Activated CD4-positive, CD25-positive, alpha-beta regulatory T cell treated with anti-CD3 and anti-CD28 coated beads, Interleukin-2, amount 50 U/mL, for 16 hours (primary cell): ENCODE data around the gene PTPN1.

Experiments
- DNase-seq: peaks from one replicate; pipeline ENCODE4 v3.0.0-alpha.2; 2020; ENCODE audit warnings: low read depth, low spot score

PTPN1 gene

DNA sequence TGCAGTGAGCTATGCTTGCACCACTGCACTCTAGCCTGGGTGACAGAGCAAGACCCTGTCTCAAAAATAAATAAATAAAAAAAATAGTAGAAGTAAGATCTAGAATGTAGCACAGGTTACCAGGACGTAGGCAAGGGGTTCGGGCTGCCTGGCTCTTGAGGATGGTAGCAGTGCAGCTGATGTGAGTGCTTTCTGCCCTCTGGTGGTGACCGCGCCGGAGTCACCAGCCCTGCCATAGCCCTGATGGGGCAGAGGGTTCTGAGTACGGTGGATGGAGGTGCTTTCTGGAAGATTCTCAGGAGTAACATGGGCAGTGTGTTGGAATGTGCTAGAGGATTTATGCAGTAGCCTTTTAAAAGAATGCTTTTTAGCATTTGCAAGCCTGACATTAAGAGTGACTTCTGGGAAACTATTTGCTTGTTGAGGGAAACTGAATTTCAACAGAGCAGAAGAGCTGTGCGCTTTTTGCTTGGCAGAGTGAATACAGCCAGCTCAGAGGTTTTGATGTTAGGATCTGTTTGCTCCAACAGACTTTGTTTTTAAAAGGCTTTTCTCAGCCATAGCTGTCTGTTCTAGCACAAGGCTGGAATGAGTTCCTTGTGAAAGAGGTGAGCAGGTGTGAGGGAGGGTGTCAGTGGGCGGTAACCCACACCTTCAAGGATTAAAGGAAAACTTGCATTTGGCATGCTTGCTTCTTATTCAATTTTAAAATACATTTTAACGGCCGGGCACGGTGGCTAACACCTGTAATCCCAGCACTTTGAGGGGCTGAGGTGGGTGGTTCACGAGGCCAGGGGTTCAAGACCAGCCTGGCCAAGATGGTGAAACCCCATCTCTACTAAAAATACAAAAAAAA lies 65.9 kb downstream of the PTPN1 start:
- DNase-seq = peak; percentile 26

DNA sequence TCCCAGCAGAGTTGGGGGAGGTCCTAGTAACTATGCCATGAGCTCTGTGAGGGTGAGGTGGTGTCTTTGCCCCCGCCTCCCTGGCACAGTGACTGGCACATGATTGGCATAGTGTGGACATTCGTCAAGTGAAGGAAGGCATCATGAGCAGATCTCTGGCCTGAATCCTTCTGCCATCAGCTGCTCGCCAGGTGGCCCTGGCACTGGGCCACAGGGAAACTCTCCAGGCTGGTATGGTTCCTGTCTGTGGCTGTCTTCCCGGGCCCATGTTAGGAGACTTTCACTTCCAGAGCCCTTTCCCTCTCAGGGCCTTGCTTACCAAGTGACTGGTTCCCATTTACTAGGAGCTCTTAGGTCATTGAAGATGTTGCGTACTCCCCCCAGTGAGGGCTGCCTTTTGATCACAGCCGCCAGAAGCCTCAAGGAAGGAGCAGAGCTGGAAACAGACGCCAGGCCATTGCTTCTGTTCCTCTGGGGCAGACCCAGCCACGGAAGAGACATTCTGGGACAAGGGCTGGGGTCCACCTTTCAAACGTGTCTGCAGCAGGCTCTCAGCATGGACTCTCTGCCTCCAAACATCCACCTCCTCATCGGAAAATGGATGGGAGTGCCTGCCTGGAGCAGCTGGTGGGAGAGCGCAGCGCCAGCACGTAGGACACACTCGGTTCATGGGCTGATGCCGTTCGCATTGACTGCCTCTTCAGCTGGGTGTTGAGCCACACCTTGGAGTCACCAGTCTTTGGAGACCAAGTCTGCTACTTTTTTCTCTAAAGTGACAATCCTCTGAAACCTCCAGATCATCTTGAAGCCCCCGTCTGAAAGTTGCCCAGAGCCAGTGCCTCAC lies 67.2 kb downstream of the PTPN1 start:
- no peak for DNase-seq

DNA sequence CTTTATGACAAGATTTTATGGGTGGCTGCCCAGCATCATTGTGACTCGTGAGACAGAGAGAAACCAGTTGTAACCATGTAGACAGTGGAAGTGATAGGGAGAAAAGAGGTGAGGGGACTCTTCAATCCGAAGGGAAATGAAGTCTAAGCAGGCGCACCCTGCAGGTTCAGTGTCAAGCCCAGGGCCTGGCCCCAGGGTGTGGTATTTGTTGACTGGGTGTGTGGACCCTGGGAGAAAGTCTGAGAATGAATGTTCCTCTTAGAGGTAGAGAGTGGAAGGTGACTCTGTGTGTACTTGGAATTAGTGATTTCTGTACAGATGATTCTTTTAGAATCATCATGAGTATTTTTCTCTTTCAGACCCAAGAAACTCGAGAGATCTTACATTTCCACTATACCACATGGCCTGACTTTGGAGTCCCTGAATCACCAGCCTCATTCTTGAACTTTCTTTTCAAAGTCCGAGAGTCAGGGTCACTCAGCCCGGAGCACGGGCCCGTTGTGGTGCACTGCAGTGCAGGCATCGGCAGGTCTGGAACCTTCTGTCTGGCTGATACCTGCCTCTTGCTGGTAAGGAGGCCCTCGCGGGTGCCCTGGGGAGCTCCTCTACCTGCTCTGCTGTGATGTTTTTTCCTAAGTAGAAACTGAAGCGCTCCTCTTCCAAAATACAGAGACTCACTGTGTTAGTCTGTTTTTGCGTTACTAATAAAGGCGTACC lies 68.0 kb downstream of the PTPN1 start:
- no peak for DNase-seq

DNA sequence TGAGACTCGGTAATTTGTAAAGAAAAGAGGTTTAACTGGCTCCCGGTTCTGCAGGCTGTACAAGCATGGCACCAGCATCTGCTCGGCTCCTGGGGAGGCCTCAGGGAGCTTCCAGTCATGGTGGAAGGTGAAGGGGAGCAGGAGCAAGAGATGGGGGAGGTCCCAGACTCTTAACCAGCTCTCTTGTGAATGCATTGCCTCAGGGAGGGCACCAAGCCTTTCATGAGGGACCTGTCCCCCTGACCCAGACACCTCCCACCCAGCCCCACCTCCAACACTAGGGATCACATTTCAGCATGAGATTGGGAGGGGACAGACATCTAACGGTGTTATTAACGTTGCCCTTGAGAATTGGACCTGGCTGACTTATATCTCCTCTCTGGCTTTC lies 68.6 kb downstream of the PTPN1 start:
- no peak for DNase-seq

DNA sequence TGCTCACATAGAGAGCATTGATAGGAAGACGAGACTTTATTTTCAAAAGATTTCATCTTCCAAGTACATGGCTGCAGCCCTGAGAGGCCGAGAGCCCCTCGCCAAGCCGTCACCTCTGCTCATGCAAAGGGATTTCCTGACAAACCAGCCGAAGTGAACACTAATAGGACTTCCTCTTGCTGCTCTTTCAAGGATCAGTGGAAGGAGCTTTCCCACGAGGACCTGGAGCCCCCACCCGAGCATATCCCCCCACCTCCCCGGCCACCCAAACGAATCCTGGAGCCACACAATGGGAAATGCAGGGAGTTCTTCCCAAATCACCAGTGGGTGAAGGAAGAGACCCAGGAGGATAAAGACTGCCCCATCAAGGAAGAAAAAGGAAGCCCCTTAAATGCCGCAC lies 69.3 kb downstream of the PTPN1 start:
- no peak for DNase-seq

DNA sequence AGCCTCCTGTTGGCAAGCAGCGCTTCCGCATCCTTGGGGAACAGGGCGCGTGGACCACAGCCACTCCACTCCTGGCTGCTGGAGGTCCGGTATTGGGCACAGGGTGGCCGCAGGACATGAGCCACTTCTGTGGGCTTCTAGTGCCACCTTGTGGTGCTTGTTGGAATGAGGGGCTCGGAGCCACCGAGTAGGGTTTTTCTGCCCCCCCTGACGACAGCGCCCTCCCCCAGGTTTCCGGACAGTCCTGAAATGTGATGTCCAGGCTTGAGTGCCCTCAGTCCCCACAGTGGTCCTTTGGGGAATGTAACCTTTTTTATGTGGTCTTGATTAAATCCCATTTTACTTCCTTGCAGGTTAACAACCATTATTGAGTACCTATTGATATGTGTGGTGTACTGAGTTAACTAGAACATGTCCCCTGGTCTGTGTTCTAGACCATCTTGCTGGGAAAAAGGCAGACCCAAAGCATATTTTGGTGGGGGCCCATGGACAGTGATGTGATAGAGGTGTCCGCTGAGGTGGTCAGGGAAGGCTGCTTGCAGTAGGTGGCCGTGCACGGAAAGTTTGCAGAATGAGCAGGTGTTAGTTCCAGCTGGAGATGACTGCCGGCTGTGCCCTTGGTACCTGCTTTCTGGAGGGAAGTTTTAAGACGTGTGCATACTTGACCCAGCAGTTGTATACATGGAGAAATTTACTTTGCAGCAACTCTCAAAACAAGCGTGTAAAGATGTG lies 70.0 kb downstream of the PTPN1 start:
- no peak for DNase-seq

DNA sequence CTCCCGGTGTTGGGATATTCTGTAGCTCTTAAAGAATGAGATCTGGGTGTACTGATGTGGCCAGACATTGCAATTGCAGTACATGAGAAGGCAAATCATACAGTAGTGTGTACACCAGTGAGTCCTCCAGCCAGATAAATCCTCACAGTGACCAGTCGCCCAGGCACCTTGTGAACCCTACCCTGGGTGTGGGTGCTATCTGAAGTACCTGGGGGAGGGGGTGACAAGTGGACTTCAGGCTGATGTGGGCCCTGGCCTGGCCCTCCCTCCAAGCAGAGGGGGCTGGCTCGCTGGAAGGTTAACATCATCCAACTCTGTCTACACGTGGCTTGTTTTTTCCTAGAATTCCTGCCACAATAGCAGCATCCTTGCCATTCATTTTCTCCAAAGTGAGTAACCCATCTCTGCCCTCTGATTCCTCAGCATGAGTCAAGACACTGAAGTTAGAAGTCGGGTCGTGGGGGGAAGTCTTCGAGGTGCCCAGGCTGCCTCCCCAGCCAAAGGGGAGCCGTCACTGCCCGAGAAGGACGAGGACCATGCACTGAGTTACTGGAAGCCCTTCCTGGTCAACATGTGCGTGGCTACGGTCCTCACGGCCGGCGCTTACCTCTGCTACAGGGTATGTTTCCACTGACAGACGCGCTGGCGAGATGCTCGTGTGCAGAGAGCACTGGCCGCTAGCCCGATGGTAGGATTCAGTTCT lies 70.8 kb downstream of the PTPN1 start:
- no peak for DNase-seq

DNA sequence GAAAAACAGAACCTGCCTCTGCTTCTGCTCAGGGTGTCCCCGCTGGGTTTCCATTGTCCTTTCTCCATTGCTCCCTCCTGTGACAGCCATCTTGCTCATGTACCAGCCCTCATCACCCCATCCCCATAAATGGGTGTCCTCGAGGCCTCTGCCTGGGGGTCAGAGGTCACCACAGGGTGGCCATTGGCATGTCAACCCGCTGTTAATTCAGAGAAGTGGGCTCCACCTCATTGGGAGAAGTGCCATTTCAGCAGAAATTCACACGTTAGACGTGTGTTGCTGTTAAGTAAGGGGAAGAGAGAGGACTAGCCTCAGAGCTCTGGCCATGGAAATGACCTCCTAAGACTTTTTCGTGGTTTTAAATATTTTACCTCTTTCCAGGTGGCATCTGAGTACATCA lies 71.9 kb downstream of the PTPN1 start:
- DNase-seq = no peak

DNA sequence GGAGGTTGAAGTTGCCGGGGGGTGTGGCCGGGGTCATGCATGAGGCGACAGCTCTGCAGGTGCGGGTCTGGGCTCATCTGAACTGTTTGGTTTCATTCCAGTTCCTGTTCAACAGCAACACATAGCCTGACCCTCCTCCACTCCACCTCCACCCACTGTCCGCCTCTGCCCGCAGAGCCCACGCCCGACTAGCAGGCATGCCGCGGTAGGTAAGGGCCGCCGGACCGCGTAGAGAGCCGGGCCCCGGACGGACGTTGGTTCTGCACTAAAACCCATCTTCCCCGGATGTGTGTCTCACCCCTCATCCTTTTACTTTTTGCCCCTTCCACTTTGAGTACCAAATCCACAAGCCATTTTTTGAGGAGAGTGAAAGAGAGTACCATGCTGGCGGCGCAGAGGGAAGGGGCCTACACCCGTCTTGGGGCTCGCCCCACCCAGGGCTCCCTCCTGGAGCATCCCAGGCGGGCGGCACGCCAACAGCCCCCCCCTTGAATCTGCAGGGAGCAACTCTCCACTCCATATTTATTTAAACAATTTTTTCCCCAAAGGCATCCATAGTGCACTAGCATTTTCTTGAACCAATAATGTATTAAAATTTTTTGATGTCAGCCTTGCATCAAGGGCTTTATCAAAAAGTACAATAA lies 72.5 kb downstream of the PTPN1 start:
- no peak for DNase-seq

DNA sequence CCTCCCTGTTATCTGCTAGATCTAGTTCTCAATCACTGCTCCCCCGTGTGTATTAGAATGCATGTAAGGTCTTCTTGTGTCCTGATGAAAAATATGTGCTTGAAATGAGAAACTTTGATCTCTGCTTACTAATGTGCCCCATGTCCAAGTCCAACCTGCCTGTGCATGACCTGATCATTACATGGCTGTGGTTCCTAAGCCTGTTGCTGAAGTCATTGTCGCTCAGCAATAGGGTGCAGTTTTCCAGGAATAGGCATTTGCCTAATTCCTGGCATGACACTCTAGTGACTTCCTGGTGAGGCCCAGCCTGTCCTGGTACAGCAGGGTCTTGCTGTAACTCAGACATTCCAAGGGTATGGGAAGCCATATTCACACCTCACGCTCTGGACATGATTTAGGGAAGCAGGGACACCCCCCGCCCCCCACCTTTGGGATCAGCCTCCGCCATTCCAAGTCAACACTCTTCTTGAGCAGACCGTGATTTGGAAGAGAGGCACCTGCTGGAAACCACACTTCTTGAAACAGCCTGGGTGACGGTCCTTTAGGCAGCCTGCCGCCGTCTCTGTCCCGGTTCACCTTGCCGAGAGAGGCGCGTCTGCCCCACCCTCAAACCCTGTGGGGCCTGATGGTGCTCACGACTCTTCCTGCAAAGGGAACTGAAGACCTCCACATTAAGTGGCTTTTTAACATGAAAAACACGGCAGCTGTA lies 73.4 kb downstream of the PTPN1 start:
- DNase-seq = no peak

DNA sequence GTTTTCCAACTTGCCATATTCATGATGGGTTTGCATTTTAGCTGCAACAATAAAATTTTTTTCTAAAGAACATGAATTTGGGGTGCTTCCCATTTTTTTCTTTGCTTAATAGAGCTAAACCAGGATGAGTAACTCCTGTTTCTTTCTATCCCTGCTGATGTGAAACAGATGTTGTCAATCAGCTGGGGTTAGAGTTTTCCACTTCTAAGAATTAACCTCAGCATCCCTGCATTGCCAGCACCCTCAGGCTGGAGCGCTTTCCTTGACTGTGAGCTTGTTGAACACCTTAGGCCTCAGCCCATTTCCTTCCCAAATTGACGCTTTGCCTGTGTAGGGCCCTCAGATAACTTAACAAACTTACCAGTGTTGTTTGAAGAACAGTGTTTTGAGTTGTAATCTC lies 74.5 kb downstream of the PTPN1 start:
- no peak for DNase-seq

DNA sequence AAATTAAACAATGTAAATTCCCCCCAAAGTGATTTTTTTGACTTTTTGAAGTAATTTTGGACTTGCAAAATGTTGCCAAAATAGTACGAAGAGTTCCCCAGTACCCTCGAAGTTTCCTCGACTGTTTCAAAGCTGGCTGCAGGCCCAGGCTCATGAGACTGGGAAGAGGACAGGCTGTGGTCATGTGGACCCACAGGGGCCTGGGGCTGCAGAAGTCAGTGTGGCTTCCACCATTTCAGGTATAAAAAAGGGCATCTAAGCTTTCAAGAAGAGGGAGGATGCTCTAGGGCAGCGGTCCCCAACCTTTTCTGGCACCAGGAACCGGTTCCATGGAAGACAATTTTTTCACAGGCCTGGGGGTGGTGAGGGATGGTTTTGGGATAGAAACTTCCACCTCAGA lies 75.0 kb downstream of the PTPN1 start:
- no peak for DNase-seq

DNA sequence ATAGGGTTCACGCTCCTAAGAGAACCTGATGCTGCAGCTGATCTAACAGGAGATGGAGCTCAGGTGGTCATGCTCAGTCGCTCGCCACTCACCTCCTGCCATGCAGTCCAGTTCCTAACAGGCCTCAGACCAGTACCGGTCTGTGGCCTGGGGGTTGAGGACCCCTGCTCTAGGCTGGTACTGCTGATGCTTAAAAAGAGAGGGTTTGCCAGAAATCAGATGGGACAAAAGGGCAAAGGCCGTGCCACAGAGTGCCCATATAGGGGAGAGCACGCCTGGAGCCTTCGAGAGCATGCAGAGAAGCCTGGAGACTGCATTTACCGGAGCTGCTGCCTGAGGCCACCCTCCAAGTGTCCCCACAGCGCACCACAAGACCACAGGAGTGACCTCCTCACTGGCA lies 75.5 kb downstream of the PTPN1 start:
- no peak for DNase-seq

DNA sequence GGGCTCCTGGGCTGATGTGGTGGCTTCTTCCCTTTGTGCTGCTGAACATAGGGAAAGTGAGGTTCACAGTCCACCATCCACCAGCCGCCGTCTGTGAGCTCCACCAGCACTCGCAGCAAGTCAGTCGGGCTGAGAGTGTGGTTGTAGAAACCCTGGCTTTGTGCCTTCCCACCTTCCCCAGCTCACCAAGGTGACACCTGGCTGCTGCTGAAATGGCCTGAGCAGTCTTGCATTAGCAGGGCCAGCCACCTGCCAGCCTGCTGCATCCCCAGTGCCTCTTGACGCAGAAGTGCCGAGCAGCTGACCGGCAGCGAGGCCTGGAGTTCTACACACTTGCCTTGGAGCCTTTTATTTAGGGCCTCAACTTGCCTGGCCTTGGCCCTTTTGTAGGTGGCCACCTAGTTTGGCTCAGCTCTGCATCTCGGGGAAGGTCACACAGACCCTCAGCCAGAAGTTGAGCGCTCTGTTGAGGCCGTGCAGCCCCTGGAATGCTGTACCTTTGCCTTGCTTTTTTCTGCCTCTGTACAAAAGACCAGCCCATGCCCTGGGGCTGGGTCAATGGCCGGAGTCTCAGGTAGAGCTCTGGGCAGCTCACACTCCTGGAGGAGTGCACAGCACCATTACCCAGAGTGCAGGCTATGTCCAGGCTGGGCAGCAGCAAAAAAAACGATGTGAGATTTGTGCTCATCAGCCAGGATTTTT lies 76.5 kb downstream of the PTPN1 start:
- no peak for DNase-seq

DNA sequence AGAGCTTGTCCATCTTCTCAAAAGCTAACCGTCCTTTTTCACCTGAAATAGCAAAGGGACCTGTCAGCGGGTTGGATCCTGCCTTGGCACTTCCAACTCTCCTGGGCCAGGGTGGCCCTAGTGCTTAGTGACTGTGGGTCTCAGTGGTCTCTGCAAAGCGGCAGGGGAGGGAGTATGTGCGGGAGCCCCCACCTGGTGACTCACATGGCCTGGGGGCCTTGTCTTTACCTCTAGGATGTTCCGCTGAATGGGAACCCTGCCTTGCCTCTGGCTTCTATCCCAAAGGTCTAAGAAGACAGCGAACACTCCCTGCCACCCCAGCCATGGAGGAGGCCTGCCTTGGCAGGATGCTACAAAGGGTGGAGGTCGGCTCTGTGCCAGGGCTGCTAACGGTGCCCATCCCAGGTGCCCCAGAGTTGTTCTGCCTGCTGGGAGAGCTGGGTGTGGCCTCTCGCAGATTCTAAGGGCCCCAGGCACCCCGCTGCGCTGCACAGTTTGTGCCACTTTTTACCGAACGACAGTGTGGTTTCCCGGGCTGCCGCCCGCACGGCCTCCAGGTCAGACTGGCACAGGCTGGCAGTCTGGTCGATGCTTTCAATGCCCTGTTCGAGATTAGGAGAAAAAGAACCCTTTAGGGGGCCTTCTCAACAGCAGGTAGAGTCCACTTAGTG lies 77.2 kb downstream of the PTPN1 start:
- no peak for DNase-seq

DNA sequence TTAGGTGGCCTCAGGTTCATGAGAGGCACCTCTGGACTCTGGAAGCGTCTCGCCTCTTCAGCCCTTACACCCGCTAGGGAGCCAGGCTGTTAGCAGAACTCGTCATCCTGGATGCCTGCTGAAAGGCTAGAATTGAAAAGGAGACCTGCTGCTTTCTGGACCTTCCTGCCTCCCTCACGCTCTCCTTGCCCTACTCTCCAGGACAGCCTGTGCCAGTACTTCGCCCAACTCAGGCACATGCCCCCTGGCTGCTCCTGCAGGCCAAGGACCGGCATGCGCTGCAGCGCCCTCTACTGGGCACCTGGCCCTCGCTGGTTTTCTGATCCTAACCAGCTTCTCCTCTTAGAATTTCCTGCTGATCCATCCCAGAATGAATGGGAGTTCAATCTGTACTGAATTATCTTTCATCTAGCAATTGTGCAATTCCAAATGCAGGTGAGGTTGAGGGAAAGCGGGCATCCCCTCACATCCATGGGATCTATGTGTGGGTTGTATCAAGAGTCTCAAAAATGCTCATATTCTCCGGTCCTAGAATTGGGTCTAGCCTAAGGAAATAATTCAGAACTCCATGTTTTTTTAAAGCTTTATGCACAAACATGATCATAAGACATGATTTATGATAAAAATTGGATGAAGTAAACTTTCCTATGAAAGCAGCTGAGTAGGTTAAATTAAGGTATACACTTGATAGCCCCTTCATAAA lies 78.0 kb downstream of the PTPN1 start:
- DNase-seq = peak; percentile 56

DNA sequence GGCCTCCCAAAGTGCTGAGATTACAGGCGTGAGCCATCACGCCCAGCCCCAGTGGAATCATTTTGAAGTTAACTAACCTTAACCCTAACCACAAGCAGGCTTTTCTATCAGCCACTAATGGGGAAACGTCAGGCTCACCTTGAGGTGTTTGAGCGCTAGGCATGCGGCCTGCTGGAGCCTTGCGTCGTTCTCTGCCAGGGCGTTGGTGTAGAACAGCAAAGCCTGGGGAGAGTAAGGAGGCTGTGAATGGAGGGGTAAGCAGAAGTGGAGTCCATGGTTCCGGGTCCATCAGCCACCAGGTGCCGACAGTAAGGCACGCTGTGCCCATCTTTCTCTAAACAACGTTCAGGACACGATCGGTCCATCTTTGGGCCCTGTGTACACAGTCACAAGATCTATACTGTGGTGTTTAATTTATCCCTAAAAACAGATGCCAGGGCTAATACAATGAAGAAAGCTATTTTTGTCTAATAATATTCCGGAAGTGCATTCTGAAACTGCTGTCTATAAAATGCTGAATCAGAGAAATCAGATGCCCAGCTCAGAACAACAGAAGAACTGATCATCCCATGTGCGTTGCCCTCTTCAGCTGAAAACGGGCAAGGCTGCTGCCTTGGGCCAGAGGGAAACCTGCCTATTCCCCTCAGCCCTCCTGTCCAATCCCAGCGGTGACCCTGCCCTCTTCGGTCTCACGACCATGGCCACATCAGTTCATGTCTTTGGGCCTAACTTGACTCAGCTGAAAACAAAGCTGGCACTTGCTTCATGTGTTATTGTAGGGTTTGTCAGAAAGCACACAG lies 79.6 kb downstream of the PTPN1 start:
- DNase-seq = no peak
